SK-N-SH treated with all-trans-retinoic acid at 6 μM for 48 hours (cell line): ENCODE results near the gene OR51D1.

Experiments used
- ESRRG ChIP-seq: fragments of 250-450 bp; sonication (Bioruptor Pico); IDR thresholded peaks from 2 replicates; pipeline ENCODE4 v1.6.1; 2021; ENCODE audit warnings: mild to moderate bottlenecking
- ZFP3 ChIP-seq: fragments of 250-450 bp; sonication (Bioruptor Pico); IDR thresholded peaks from 2 replicates; pipeline ENCODE4 v1.5.0; 2020; ENCODE audit warnings: mild to moderate bottlenecking, moderate library complexity
- ZNF70 ChIP-seq: fragments of 450-650 bp; formaldehyde crosslinking; IDR thresholded peaks from 2 replicates; pipeline ENCODE4 v1.5.0; 2020; ENCODE audit warnings: mild to moderate bottlenecking, moderate library complexity

DNA sequence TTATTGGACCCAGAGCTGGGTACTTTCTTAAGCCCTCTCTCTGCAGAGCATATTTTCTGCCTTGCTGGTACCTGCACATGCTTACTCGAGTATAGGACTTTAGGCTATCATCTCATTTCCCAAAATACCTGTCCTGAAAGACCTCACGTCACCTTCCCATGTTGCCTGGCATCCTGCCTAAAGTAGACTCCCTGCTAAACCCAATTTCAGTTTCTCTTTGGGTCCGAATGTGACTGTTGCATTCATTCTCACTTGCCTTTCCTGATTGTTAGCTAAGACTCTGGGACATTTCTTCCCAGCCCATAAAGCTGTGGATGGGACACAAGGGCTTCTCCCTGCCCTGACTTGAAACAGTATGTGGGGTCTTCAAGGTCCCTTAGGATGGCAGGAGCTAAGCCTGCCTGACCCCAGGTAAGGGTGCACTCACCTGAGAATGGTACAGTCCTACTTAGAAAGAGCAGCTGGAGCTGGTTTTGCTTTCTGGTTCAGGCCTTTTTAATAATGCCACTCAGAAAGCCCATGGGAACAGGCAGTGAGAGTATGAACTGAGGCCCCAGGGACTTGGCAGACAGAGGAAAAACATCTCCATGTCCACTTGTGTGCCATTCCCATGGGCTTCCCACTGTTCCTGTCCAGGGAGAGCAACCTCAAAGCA lies 47.5 kb downstream of the OR51D1 start:
- TF ChIP-seq ZNF70 (CRISPR knock-in tag) (no peak), ZFP3 (CRISPR knock-in tag) (no peak), ESRRG (CRISPR knock-in tag) (no peak)
